ENCODE data around the gene UST. TPM values are rescaled to one million over a fixed set of nuclear protein-coding genes. Genes with fewer than 3 reads are reported as not detected.
A peak's percentile ranks its signal among the peaks of the same experiment; 100 is the strongest.
"Not testable (repeated sequence)": the region's sequence is repeated elsewhere in the genome, so short reads cannot be mapped to it uniquely, and the experiment has no call there.

UST gene
- total RNA-seq, 1 donor from 2014 or later, result under 0.01 TPM

- peak in 1 of 2 donors; percentile 14 for DNase-seq (ENCODE audit: low read depth in 2 of 2)
Observed at GRCh38 chr6:148971031-148971927, 224.4 kb downstream of the UST start.

DNA sequence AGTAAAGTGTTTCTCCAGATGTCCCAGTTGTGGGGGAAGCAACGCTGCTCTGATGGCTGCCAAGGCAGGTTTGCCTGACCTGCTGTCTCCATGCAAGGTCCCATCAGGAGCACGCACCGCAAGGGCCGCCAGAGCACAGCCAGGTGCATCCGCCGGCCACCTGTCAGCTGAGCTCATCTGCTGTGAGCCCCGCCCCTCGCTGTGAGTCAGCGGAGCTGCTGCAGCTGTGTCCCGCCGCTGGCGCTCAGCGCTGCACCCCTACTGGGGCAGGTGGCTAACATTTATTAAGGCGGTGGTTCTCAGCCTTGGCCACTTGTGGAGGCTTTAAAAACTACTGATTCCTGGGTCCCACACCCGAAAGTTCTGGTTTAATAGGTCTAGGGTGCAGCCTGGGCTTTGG, 225.7 kb downstream of the UST start:
- DNase-seq (ENCODE audit: low read depth in 2 of 2), result peak; percentile 10 to 81

- peak in 1 of 2 donors; percentile 45 for DNase-seq (ENCODE audit: low read depth in 2 of 2)
Observed at GRCh38 chr6:148973538-148974208, 226.8 kb downstream of the UST start.

DNA sequence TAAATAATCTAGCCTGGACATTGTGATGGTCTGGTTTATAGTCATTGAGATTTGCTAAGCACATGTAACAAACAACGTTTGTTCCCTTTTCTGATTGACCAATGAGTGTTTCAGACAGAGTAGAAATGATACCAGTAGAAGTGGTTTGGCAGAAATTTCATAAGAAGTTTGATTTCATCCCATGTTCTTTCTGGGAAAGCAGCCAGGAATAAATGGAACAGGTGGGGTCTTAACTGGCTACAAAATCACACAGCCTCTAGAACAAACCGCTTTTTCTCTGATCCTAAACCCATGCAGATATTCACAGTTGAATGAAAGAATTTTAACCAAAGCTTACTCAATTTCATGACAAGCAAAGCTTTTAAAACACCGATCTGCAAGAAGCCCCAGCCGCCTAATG, 227.5 kb downstream of the UST start:
- DNase-seq (ENCODE audit: low read depth in 2 of 2), result no peak

DNA sequence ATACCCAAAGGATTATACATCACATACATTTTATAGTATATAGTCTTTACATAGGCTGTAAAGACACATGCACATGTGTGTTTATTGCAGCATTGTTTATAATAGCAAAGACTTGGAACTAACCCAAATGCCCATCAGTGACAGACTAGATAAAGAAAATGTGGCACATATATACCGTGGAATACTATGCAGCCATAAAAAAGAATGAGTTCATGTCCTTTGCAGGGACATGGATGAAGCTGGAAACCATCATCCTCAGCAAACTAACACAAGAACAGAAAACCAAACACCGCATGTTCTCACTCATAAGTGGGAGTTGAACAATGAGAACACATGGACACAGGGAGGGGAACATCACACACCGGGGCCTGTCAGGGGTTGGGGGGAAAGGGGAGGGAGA, 231.5 kb downstream of the UST start:
- not testable (repeated sequence) for DNase-seq (ENCODE audit: low read depth in 2 of 2)

DNA sequence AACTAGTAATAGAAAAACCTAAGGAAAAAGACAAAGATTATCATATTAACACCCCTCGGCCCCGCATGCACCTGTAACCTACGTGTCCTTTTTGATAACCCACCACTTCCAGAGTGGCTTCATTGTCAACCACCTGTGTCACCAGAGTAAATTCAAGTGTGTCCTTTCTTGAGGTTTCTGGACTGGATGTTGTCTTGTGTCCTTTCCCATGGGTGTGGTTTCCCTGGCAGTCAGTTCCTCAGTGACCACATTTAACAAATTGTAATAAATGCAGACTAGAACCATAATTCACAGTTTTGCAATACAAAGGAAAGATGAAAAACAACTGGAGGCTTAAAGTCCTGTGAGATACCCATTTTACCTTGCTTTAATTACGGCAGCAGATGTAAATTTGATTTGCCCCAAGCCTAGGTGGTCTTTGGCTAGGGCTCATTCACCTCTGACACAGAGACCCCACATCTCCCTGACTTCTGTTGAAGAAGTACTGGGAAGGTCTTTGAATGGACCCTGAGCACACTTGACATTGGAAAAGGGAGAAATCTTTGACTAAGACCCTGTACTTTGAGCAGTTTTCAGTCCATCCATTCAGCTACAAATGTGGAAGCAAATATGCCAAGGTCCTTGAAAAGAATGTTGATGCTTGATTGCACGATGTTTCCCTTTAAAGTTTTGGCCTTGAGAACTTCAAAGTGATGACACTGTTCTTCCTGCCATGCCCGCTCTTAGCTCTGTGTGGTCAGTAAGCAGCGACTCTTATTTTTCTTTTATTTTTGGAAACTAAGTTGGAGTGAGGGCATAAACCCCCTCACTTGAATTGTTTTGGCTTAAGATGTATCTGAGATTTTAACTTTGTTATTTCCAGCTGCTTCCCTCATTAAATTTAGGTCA, 232.4 kb downstream of the UST start:
- no peak for DNase-seq (ENCODE audit: low read depth in 2 of 2)

DNA sequence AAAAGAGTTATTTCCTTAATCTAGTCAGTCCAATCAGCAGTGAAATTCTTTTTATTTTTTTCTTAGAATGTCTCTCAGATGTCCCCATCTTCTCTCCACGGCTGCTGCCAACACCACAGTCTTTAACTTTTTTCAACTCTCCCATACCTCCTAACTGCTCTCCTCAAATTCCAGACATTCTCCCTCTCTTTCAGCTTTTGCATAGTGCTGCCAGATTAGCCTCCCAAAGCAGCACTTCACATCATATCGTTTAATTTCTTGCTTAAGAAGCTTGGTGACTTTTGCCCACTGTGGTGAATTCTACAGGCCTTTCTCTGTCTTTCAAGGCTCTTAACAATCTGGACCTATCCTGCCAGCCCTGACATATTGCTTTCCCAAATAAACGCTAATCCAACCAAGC, 233.4 kb downstream of the UST start:
- DNase-seq (ENCODE audit: low read depth in 2 of 2), result no peak

DNA sequence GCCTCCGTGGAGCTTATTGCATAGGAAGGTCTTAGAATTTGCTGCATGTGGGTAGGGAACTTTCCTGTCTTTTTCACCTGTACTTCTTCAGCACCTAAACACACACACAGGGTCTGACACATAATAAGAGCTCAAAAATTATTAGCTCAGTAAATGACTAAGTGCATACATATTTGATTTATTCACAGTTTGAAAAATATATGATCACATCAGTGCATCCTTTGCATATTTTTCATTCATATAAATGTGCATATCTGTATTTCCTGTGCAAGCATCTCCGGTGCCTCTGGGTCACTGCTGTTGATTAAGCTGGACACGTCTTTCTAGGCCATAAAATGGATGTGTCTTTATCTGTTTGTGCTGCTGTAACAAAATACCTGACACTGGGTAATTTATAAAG, 234.7 kb downstream of the UST start:
- no peak for DNase-seq (ENCODE audit: low read depth in 2 of 2)

- DNase-seq (ENCODE audit: low read depth in 2 of 2), result no peak
Observed at GRCh38 chr6:148983101-148983761, 236.4 kb downstream of the UST start.

DNA sequence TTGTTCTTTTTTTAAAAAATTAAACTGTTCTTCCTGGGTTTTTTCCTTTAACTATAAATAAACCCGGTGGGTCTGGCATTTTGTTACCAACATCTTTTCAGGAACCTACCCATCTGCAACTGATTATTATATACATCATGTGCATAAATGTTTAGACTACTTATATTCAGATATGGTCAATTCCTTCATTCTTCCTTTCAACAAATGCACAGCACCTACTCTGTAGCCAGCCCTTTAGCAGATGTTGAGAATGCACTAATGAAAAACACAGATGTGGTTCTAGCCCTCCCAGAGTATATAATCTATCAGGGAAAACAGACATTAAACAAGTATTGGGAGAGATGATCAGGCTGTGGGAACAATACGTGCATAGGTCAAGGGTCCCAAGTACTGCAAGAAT, 237.1 kb downstream of the UST start:
- no peak for DNase-seq (ENCODE audit: low read depth in 2 of 2)

DNA sequence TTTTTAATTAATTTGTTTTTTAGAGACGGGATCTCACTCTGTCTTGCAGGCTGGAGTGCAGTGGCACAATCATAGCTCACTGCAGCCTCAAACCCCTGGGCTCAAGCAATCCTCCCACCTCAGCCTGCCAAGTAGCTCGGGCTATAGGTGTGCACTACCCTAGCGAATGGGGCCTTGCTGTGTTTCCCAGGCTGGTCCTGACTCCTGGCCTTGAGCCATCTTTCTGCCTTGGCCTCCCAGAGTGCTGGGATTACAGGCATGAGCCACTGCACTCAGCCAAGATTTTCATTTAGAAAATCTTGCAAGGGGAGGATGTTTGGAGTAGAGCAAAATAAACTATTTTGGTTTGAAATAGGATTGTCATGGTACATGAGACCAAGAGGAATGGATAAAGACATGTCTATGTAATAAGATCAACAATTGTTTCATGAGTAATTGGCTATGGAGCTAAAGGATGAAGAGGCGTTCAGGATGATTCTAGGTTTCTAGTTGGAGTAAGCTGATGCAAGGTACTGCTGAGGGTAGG, 237.8 kb downstream of the UST start:
- no peak for DNase-seq (ENCODE audit: low read depth in 2 of 2)

DNA sequence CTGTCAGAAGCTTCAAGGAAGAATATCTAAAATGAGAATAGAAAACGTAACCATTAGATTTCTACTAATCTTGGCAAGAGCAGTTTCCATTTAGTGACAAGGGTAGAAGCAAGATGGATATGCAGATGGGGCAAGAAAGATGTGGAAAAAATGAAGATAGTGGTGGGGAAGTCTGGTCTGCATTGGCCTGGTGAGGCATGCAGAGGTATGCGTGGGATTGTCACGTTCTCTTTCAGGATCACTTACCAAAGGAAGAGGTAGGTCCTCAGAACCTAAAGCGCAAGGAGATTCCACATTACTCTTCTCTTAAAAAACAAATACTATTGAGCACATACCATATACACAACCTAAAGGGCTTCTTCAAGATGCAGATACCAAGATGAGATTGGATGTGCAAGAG, 238.7 kb downstream of the UST start:
- DNase-seq (ENCODE audit: low read depth in 2 of 2), result no peak

DNA sequence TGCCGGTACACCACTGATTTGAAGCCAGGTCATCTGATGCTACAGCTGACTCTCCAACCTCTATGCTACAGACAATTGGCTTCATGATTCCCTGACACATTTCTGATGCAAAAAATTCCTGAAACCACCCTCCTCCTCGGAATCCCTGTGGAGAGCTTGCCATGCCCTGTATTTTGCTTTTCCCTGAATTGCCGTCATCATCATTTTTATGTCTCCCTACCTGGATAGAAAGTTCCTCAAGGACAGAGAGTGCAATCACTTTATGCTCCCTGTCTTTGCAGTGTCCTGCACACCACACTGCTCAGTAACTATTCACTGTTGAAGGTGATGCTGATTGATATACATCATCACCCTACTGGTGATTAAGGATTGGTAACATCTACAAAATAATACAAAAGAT, 239.8 kb downstream of the UST start:
- no peak for DNase-seq (ENCODE audit: low read depth in 2 of 2)

- no peak for DNase-seq (ENCODE audit: low read depth in 2 of 2)
Observed at GRCh38 chr6:148987982-148988381, 241.2 kb downstream of the UST start.

DNA sequence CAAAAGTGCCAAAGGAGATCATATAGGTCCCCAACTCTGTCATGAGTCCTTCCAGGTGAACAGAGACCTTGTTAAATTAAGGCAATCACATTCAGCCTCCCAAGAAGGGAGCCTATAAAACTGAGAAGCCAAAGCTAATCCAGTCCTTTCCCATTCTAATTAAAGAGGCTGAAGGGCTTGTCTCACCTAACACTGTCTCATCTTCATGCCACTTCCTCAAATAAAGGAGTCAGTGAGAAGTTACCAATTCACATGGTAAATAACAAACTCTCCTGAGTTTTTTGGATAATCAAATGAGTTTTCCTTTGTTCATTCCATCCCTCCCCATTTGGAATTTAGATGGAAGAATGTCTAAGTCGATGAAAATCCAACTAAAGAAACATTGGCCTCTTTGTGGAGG, 242.8 kb downstream of the UST start:
- no peak for DNase-seq (ENCODE audit: low read depth in 2 of 2)

GRCh38 chr6:148990403-148990802, 243.6 kb downstream of the UST start:
- DNase-seq (ENCODE audit: low read depth in 2 of 2), result no peak

GRCh38 chr6:148996815-148997214, 250.0 kb downstream of the UST start:
- DNase-seq (ENCODE audit: low read depth in 2 of 2), result no peak

DNA sequence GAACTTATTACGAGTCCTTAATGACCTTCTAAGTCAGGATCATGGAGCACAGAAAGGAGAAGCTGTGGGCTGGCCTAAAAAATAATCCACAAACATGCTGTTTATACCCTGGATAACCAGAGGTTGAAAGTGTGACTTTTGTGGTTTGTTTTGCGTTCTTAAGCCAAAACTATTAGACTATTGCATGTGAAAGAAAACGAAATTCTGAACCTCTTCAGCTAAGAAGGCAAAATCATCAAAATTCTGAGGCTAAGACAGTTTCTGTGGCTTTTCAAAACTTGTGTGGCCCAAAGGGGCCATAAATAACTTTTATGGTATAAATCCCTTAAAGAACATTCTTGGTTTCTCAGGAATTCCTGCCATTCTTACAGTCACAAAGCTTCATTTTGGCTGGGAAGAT, 251.0 kb downstream of the UST start:
- no peak for DNase-seq (ENCODE audit: low read depth in 2 of 2)

DNA sequence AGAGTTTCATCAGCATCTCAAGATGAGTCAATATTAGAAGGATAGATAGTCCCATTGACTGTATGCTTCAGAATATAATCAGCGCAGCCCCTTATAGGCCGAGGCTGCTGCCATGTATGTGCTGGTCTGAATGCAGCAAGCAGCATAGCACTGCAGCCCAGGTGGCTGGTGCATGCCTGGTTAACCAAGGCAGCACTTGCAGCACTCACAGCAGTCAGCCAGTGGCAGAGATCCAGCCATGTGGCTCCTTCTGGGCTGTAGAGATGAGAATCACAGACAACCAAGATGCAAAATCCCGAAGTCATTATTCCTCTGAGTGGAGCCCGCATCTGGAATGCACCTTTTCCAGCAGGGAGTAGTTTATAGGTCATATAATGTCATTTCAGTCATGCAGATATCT, 251.9 kb downstream of the UST start:
- DNase-seq (ENCODE audit: low read depth in 2 of 2), result no peak

DNA sequence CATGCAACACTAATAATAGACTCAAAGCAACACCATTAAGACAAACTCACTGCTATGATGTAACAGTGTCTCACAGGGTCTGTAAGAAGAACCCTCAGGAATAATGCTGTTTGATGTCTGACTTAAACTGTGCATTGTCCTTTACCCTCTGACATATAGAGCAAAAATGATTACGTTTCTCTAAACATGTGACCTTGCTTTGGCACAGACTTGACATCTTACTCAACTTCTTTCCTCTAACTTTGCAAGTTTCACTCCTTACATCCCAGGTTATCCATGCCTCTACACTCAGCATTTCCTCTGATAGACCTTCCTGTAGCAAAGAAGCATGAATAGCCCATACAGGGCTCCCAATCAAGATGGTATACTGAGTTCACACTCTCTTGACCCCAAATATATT, 252.7 kb downstream of the UST start:
- DNase-seq (ENCODE audit: low read depth in 2 of 2), result no peak

GRCh38 chr6:148999929-149000468, 253.2 kb downstream of the UST start:
- DNase-seq (ENCODE audit: low read depth in 2 of 2), result peak in 1 of 2 donors; percentile 80
